DND-41 (cell line): ENCODE measurements around the gene SBF1.
"Not testable (repeated sequence)": the region's sequence is repeated elsewhere in the genome, so short reads cannot be mapped to it uniquely, and the experiment has no call there.

Source experiments
- CTCF ChIP-seq: IDR thresholded peaks from 2 replicates; pipeline ENCODE4 v1.5.1; 2012; ENCODE audit warnings: borderline replicate concordance, low read length, moderate library complexity, mild to moderate bottlenecking; ENCODE audit not compliant: poor library complexity, severe bottlenecking; ENCODE audit errors: extremely low read depth
- EZH2 ChIP-seq: IDR thresholded peaks from 3 replicates; pipeline ENCODE4 v1.6.1; 2012; ENCODE audit warnings: borderline replicate concordance, low read depth, mild to moderate bottlenecking, moderate library complexity, low read length, inconsistent platforms; ENCODE audit not compliant: severe bottlenecking

- TF ChIP-seq EZH2, CTCF: not testable (repeated sequence)
Observed at GRCh38 chr22:50397371-50398060, 77.3 kb downstream of the SBF1 start.
